ENCODE results near the gene FAM227B. TPM values are rescaled to one million over a fixed set of nuclear protein-coding genes. Genes with fewer than 3 reads are reported as not detected.

Gene FAM227B
- total and polyA plus RNA-seq, 9 donors: 7.0 to 21.8 (median 11.5) TPM

DNA sequence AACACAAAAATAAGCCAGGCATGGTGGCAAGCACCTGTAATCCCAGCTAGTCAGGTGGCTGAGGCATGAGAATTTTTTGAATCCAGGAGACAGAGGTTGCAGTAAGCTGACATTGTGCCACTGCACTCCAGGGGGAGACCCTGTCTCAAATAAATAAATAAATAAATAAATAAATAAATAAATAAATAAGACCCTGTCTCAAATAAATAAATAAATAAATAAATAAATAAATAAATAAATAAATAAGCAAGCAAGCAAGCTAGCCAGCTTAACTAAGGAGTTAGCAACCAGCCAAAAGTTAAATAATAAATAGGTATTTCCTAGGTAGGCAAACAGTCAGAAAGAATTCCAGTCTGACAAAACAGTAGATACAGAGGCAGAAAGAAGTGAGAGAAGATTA lies 326.7 kb downstream of the FAM227B start:
- intact Hi-C loops (cut with DNase I): no loop called here
- no peaks in the 10 kb centered on the region for H3K9me3 ChIP-seq
- TF ChIP-seq POLR2A (IDR thresholded peaks at IDR 0.05) (no peak), EP300 (IDR thresholded peaks at IDR 0.05) (no peak)
- TF ChIP-seq, protein P1, sequence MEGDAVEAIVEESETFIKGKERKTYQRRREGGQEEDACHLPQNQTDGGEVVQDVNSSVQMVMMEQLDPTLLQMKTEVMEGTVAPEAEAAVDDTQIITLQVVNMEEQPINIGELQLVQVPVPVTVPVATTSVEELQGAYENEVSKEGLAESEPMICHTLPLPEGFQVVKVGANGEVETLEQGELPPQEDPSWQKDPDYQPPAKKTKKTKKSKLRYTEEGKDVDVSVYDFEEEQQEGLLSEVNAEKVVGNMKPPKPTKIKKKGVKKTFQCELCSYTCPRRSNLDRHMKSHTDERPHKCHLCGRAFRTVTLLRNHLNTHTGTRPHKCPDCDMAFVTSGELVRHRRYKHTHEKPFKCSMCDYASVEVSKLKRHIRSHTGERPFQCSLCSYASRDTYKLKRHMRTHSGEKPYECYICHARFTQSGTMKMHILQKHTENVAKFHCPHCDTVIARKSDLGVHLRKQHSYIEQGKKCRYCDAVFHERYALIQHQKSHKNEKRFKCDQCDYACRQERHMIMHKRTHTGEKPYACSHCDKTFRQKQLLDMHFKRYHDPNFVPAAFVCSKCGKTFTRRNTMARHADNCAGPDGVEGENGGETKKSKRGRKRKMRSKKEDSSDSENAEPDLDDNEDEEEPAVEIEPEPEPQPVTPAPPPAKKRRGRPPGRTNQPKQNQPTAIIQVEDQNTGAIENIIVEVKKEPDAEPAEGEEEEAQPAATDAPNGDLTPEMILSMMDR (IDR thresholded peaks at IDR 0.05): no peak
- no peak for DNase-seq
- no peak overlapping the region for H3K27ac ChIP-seq
- H3K36me3 ChIP-seq: no peaks in the 10 kb centered on the region
- H3K4me1 ChIP-seq (ENCODE audit: insufficient read depth): no peaks in the 10 kb centered on the region
- no peak overlapping the region for H3K4me3 ChIP-seq
- no peaks in the 10 kb centered on the region for H3K27me3 ChIP-seq

DNA sequence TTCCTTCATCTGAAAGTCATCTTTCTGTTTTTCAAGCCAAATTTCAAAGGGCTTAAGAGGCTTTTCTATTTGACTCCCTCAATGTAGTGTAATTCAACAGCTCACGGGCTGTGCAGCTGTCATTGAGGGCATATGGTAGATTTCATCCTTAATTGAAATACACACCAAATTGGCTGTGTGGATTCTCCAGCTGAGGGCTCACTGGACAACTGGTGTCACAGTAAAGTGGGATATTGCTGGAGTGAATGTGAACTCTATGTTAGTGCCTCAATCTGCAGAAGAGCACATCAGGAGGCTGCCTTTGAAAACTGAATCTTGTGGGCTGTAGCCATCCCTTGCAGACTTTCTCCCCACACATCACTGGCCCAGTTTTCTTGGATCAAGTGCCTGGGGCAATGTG lies 330.4 kb downstream of the FAM227B start:
- Histone ChIP-seq H3K36me3 (no peaks in the 10 kb centered on the region), H3K4me3 (no peak overlapping the region), H3K4me1 (ENCODE audit: insufficient read depth) (peaks cover 5% of the 10 kb centered on the region), H3K27ac (no peak overlapping the region), H3K9me3 (no peaks in the 10 kb centered on the region), H3K27me3 (no peaks in the 10 kb centered on the region)
- DNase-seq: no peak
- intact Hi-C loops (cut with DNase I): no loop called here
- TF ChIP-seq, protein P1 (IDR thresholded peaks at IDR 0.05): no peak
- TF ChIP-seq POLR2A (IDR thresholded peaks at IDR 0.05) (no peak), EP300 (IDR thresholded peaks at IDR 0.05) (no peak)
- WGBS, 3 donors: 43 to 92% (median 86%) methylated on average over 1 of the region's 1 CpG

- DNase-seq: no peak
- intact Hi-C loops (cut with DNase I): no loop called here
- Histone ChIP-seq H3K9me3 (no peaks in the 10 kb centered on the region), H3K36me3 (no peaks in the 10 kb centered on the region), H3K4me3 (no peak overlapping the region), H3K4me1 (ENCODE audit: insufficient read depth) (peaks cover 5% of the 10 kb centered on the region), H3K27ac (no peak overlapping the region), H3K27me3 (no peaks in the 10 kb centered on the region)
- TF ChIP-seq, protein P1 (IDR thresholded peaks at IDR 0.05): no peak
- TF ChIP-seq EP300 (IDR thresholded peaks at IDR 0.05) (no peak), POLR2A (IDR thresholded peaks at IDR 0.05) (no peak)
- 46 to 65% (median 52%) methylated on average over 2 of the region's 2 CpGs for WGBS, 3 donors
Observed at GRCh38 chr15:49288391-49288790, 332.2 kb downstream of the FAM227B start.

GRCh38 chr15:49287481-49287880 lies 333.1 kb downstream of the FAM227B start:
- TF ChIP-seq POLR2A (IDR thresholded peaks at IDR 0.05) (no peak), EP300 (IDR thresholded peaks at IDR 0.05) (no peak)
- Histone ChIP-seq H3K4me3 (no peak overlapping the region), H3K36me3 (no peaks in the 10 kb centered on the region), H3K4me1 (ENCODE audit: insufficient read depth) (peaks cover 5% of the 10 kb centered on the region), H3K9me3 (no peaks in the 10 kb centered on the region), H3K27me3 (no peaks in the 10 kb centered on the region), H3K27ac (no peak overlapping the region)
- DNase-seq: no peak
- intact Hi-C loops (cut with DNase I): no loop called here

DNA sequence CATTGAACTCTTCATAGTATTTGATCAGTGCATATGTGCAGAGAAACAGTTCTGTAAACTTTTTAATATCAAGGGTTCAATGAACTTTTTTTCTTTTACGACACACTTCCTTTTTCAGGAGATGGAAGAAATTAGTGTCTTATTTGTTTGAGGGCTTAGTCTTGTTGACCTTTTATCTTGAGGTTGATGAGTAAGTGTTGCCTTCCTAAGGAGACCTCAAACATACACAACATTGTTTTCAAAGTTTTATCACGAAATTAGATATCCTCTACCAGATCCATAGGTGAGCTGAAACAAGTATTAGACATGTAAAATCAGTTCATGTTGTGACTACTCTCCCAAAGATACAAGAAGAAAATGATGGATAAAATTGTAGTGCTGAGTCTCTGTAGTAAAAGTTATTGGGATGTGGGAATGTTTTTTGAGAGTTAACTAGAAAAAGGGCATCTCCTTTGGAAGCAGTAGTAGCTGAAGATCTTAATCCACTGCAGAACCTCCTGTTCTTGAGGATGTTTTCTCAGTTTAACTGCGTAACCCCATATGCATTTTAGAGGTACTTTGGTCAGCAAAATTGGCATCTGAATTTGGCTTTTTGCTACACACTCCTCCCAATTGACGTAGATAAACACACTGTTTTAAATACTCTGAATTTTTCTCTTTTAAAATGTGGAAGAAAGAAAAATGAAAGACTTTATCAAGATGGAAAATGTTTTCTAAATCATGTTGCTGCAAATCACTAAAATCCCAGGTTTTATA lies 333.8 kb downstream of the FAM227B start:
- TF ChIP-seq, protein P1 (IDR thresholded peaks at IDR 0.05): no peak
- no peak for TF ChIP-seq POLR2A (IDR thresholded peaks at IDR 0.05)

More for the DNA sequence above, 333.8 kb downstream of the FAM227B start:
- Histone ChIP-seq H3K36me3 (no peaks in the 10 kb centered on the region), H3K9me3 (no peaks in the 10 kb centered on the region), H3K27ac (no peak overlapping the region), H3K4me3 (no peak overlapping the region), H3K27me3 (no peaks in the 10 kb centered on the region), H3K4me1 (ENCODE audit: insufficient read depth) (peaks cover 5% of the 10 kb centered on the region)
- 21 to 34% (median 30%) methylated on average over 4 of the region's 4 CpGs for WGBS, 3 donors
- DNase-seq: no peak
- intact Hi-C loops (cut with DNase I): no loop called here
